GM23248 (cell line): ENCODE data around the gene EVC. TPM values are rescaled to one million over a fixed set of nuclear protein-coding genes. Genes with fewer than 3 reads are reported as not detected.

Experiments
- DNase-seq: peaks from one replicate; pipeline ENCODE4 v3.0.0-alpha.2; 2015
- H2AFZ ChIP-seq: fragments of 200-600 bp; sonication (generic); 2 replicates; pipeline ENCODE4 v1.6.1; 2016; ENCODE audit warnings: antibody characterized with exemption
- H3F3A ChIP-seq: fragments of 200-600 bp; sonication (generic); 2 replicates; pipeline ENCODE4 v1.6.1; 2016; ENCODE audit warnings: mild to moderate bottlenecking, antibody characterized with exemption, mixed run types; ENCODE audit not compliant: insufficient read depth
- H3K27ac ChIP-seq: fragments of 200-600 bp; sonication (generic); 2 replicates; pipeline ENCODE4 v1.5.1; 2016; ENCODE audit warnings: mild to moderate bottlenecking
- H3K27me3 ChIP-seq: fragments of 200-600 bp; sonication (generic); replicated peaks from 2 replicates; pipeline ENCODE4 v1.6.1; 2016; ENCODE audit warnings: mild to moderate bottlenecking; ENCODE audit not compliant: insufficient read depth
- H3K36me3 ChIP-seq: fragments of 200-600 bp; sonication (generic); 2 replicates; pipeline ENCODE4 v1.6.1; 2016; ENCODE audit warnings: low read depth, mild to moderate bottlenecking
- H3K4me1 ChIP-seq: fragments of 200-600 bp; sonication (generic); 2 replicates; pipeline ENCODE4 v1.6.1; 2016; ENCODE audit warnings: mild to moderate bottlenecking; ENCODE audit not compliant: insufficient read depth
- H3K4me2 ChIP-seq: fragments of 200-600 bp; sonication (generic); one replicate; pipeline ENCODE4 v1.6.1; 2016; ENCODE audit warnings: mild to moderate bottlenecking; ENCODE audit not compliant: unreplicated experiment
- H3K4me3 ChIP-seq: fragments of 200-600 bp; sonication (generic); 2 replicates; pipeline ENCODE4 v1.5.1; 2016; ENCODE audit warnings: mild to moderate bottlenecking
- H3K79me2 ChIP-seq: fragments of 200-600 bp; sonication (generic); 2 replicates; pipeline ENCODE4 v1.6.1; 2016; ENCODE audit warnings: mild to moderate bottlenecking; ENCODE audit not compliant: insufficient read depth
- H3K9ac ChIP-seq: fragments of 200-600 bp; sonication (generic); 2 replicates; pipeline ENCODE4 v1.6.1; 2016; ENCODE audit warnings: mild to moderate bottlenecking
- H3K9me2 ChIP-seq: fragments of 200-600 bp; sonication (generic); 2 replicates; pipeline ENCODE4 v1.6.1; 2016; ENCODE audit warnings: mixed run types, mild to moderate bottlenecking, moderate library complexity; ENCODE audit not compliant: insufficient read depth
- H3K9me3 ChIP-seq: fragments of 200-600 bp; sonication (generic); one replicate; pipeline ENCODE4 v1.6.1; 2017; ENCODE audit warnings: low read depth
- H4K20me1 ChIP-seq: fragments of 200-600 bp; sonication (generic); 2 replicates; pipeline ENCODE4 v1.6.0; 2016; ENCODE audit not compliant: insufficient read depth
- EZH2 ChIP-seq: fragments of 200-600 bp; sonication (generic); IDR thresholded peaks from 2 replicates; pipeline ENCODE4 v1.6.1; 2018; ENCODE audit warnings: antibody characterized with exemption, mild to moderate bottlenecking; ENCODE audit not compliant: insufficient read depth, poor library complexity, severe bottlenecking
- EZH2phosphoT487 ChIP-seq: fragments of 200-600 bp; sonication (generic); IDR thresholded peaks from 2 replicates; pipeline ENCODE4 v1.6.1; 2018; ENCODE audit warnings: antibody characterized with exemption, moderate library complexity, mild to moderate bottlenecking, low read depth; ENCODE audit not compliant: insufficient read depth
- WGBS, 2 experiments: methylation state at CpG; one replicate each; pipeline ENCODE4 v1.1.6; 2015 to 2017; ENCODE audit warnings: low lambda C conversion rate in 2 of 2, low coverage in 1 of 2; ENCODE audit errors: missing lambda C conversion rate in 2 of 2; 5-methylcytosine and 5-hydroxymethylcytosine counted together
- in situ Hi-C: fragments of 300-500 bp; cut with MboI; formaldehyde crosslinking; loops from 2 replicates; pipeline ENCODE4 v1.15.0; 2020
- polyA plus RNA-seq: library from polyadenylated mRNA; unstranded; fragments of >200 nt; fragmentation: Nextera tagmentation; extraction: Ambion mirVana; gene quantifications from 2 replicates; pipeline ENCODE4 v1.2.1, GENCODE V29; 2016
- total RNA-seq: library from RNA; depleted of rRNA; stranded (reverse); fragments of >200 nt; shearing (Covaris generic); gene quantifications from 2 replicates; pipeline ENCODE4 v1.2.3, GENCODE V29; 2014

EVC gene
- total and polyA plus RNA-seq, 2 experiments from 2014 or later = 4.0 to 56.2 TPM

DNA sequence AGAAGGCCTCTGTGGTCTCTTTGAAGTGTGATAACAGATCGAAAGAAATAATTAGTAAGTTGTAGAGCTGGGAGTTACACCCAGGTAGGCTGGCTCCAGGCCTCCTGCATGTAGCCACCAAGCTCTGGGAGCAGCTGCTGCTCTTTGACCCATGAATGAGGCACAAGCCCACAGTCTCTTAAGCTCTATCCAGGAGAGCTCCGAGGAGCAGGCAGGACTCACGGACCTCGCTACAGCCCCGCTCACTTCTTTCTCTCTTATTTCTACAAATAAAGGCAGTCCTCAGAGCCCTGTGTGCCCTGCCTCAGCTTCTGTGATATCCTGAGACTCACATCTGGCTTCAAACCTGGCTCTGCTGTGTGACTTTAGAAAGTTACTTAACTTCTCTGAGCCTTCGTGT, 86.9 kb downstream of the EVC start:
- H3K9me2 ChIP-seq = no peaks in the 10 kb centered on the region
- H3K9me3 ChIP-seq = no peaks in the 10 kb centered on the region

GRCh38 chr4:5798462-5798861, 87.5 kb downstream of the EVC start:
- Histone ChIP-seq H3K4me1 (no peaks in the 10 kb centered on the region), H3K79me2 (no peaks in the 10 kb centered on the region), H3K27ac (no peak overlapping the region), H3K4me2 (no peak overlapping the region), H3K27me3 (no peaks in the 10 kb centered on the region), H3K9me3 (no peaks in the 10 kb centered on the region), H2AFZ (no peak overlapping the region), H4K20me1 (no peaks in the 10 kb centered on the region), H3K36me3 (peaks cover 52% of the 10 kb centered on the region), H3K9ac (no peak overlapping the region), H3K9me2 (no peaks in the 10 kb centered on the region), H3K4me3 (no peak overlapping the region), H3F3A (no peaks in the 10 kb centered on the region)
- 29 to 43% methylated on average over 11 of the region's 11 CpGs for WGBS, 2 experiments
- peak; percentile 28 for DNase-seq
- TF ChIP-seq EZH2 (no peak), EZH2phosphoT487 (no peak)
- in situ Hi-C loops = no loop called here

More for the DNA sequence above, 86.9 kb downstream of the EVC start:
- H3K4me1 ChIP-seq = no peaks in the 10 kb centered on the region
- H3K27ac ChIP-seq = no peak overlapping the region
- no peak overlapping the region for H2AFZ ChIP-seq
- no peaks in the 10 kb centered on the region for H3K79me2 ChIP-seq
- H3K4me2 ChIP-seq = no peak overlapping the region
- peaks cover 48% of the 10 kb centered on the region for H3K36me3 ChIP-seq
- no peaks in the 10 kb centered on the region for H3F3A ChIP-seq
- TF ChIP-seq EZH2 = no peak
- no peak for TF ChIP-seq EZH2phosphoT487
- no peak overlapping the region for H3K9ac ChIP-seq
- 92 to 94% methylated on average over 6 of the region's 6 CpGs for WGBS, 2 experiments
- DNase-seq = no peak
- H3K4me3 ChIP-seq = no peak overlapping the region
- in situ Hi-C loops = no loop called here
- H4K20me1 ChIP-seq = no peaks in the 10 kb centered on the region
- no peaks in the 10 kb centered on the region for H3K27me3 ChIP-seq

GRCh38 chr4:5798946-5799345, 87.9 kb downstream of the EVC start:
- in situ Hi-C loops = no loop called here

GRCh38 chr4:5799406-5799805, 88.4 kb downstream of the EVC start:
- peaks cover 52% of the 10 kb centered on the region for H3K36me3 ChIP-seq

More at GRCh38 chr4:5798946-5799345, 87.9 kb downstream of the EVC start:
- Histone ChIP-seq H3K4me1 (no peaks in the 10 kb centered on the region), H3K9me3 (no peaks in the 10 kb centered on the region), H3K9me2 (no peaks in the 10 kb centered on the region), H3K27ac (no peak overlapping the region), H3K36me3 (peaks cover 52% of the 10 kb centered on the region), H3K79me2 (no peaks in the 10 kb centered on the region), H3F3A (no peaks in the 10 kb centered on the region), H3K4me3 (no peak overlapping the region), H4K20me1 (no peaks in the 10 kb centered on the region), H3K4me2 (no peak overlapping the region), H2AFZ (no peak overlapping the region), H3K9ac (no peak overlapping the region), H3K27me3 (no peaks in the 10 kb centered on the region)
- DNase-seq = no peak
- 95 to 97% methylated on average over 11 of the region's 11 CpGs for whole genome bisulfite sequencing, 2 experiments
- TF ChIP-seq EZH2phosphoT487 (no peak), EZH2 (no peak)

GRCh38 chr4:5800496-5800895, 89.5 kb downstream of the EVC start:
- H3K27me3 ChIP-seq = no peaks in the 10 kb centered on the region
- WGBS, 2 experiments = 96 to 97% methylated on average over 9 to 10 of the region's 10 CpGs
- H3K27ac ChIP-seq = no peak overlapping the region
- H3F3A ChIP-seq = no peaks in the 10 kb centered on the region
- H3K9ac ChIP-seq = no peak overlapping the region
- H3K4me2 ChIP-seq = no peak overlapping the region
- no peak overlapping the region for H2AFZ ChIP-seq
- TF ChIP-seq EZH2phosphoT487 (no peak), EZH2 (no peak)
- no peak overlapping the region for H3K4me3 ChIP-seq
- DNase-seq = no peak
- in situ Hi-C loops = loop anchor here (25.0 kb wide), 1 partner anchor 763 kb away; no protein-coding TSS in a partner anchor
- H3K9me3 ChIP-seq = no peaks in the 10 kb centered on the region
- H3K9me2 ChIP-seq = no peaks in the 10 kb centered on the region
- peaks cover 43% of the 10 kb centered on the region for H3K36me3 ChIP-seq
- H3K4me1 ChIP-seq = no peaks in the 10 kb centered on the region
- H3K79me2 ChIP-seq = no peaks in the 10 kb centered on the region
- no peaks in the 10 kb centered on the region for H4K20me1 ChIP-seq

More at GRCh38 chr4:5799406-5799805, 88.4 kb downstream of the EVC start:
- no peak overlapping the region for H3K9ac ChIP-seq
- H3K27me3 ChIP-seq = no peaks in the 10 kb centered on the region
- H3F3A ChIP-seq = no peaks in the 10 kb centered on the region
- H3K27ac ChIP-seq = no peak overlapping the region
- H3K4me1 ChIP-seq = no peaks in the 10 kb centered on the region
- in situ Hi-C loops = no loop called here
- no peaks in the 10 kb centered on the region for H3K9me3 ChIP-seq
- WGBS, 2 experiments = 90 to 93% methylated on average over 11 of the region's 11 CpGs
- no peak overlapping the region for H2AFZ ChIP-seq
- no peaks in the 10 kb centered on the region for H4K20me1 ChIP-seq
- H3K79me2 ChIP-seq = no peaks in the 10 kb centered on the region
- no peak overlapping the region for H3K4me3 ChIP-seq
- no peaks in the 10 kb centered on the region for H3K9me2 ChIP-seq
- no peak for DNase-seq
- no peak overlapping the region for H3K4me2 ChIP-seq
- TF ChIP-seq EZH2phosphoT487 = no peak
